ENCODE results near the gene YTHDF2. TPM values are rescaled to one million over a fixed set of nuclear protein-coding genes. Genes with fewer than 3 reads are reported as not detected.
"Not testable (repeated sequence)": the region's sequence is repeated elsewhere in the genome, so short reads cannot be mapped to it uniquely, and the experiment has no call there.

The YTHDF2 gene
- total RNA-seq, 1 donor from 2014 or later = 55.9 TPM

DNA sequence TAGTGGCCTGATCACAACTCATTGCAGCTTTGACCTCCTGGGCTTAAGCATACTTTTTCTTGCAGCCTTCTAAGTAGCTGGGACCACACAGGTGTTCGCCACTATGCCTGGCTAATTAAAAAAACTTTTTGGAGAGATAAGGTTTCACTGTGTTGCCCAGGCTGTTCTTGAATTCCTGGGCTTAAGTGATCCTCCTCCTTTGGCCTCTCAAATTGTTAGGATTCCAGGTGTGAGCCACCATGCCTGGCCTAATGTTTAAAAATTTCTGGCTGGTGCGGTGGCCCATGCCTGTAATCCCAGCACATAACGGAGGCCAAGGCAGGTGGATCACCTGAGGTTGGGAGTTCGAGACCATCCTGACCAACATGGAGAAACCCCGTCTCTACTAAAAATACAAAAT lies 24.4 kb downstream of the YTHDF2 start:
- no peak for DNase-seq

DNA sequence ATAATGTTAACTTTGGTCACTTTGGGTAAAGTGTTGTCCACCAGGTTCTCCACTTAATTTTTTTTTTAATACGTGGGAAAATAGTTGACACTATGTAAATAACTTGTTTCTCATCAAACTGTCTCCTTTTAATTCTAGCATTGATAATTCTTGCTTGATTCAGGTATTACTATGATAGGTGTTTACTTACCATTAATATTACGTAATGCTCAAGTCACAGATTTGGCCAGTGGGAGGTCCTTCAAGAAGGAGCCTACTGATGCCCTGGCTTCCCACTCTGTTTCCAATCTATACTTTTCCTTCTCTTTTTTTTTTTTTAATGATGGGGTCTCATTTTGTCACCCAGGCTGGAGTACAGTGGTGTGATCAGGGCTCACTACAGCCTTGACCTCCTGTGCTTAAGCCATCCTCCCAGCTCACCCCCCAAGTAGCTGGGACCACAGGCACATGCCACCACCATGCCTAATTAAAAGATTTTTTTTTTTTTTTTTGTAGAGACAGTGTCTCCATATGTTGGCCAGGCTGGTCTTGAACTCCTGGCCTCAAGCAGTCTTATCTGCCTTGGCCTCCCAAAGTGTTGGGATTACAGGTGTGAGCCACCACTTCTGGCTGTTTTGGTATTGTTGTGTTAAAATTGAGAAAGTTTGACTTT lies 29.9 kb downstream of the YTHDF2 start:
- no peak for DNase-seq

DNA sequence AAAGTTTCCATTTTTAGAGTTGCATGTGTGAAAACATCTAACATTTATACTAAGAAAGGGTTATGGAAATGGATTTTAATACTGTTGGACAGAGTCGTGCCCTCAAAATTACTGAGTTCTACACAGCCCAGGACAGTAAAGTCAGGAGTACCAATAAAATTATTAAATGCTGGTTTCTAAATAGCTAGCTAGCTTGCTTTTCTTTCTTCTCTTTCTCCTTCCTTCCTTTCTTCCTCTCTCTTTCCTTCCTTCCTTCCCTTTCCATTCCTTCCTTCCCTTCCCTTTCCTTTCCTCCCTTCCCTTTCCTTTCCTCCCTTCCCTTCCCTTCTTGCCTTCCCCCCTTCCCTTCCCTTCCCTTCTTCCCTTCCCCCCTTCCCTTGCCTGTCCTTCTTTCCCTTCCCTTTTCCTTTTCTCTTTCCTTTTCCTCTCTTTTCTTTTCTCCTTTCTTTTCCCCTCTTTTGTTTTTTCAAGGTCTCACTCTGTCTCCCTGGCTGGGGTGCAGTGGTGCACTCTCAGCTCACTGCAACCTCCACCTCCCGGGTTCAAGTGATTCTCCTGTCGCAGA lies 33.9 kb downstream of the YTHDF2 start:
- no peak for DNase-seq

DNA sequence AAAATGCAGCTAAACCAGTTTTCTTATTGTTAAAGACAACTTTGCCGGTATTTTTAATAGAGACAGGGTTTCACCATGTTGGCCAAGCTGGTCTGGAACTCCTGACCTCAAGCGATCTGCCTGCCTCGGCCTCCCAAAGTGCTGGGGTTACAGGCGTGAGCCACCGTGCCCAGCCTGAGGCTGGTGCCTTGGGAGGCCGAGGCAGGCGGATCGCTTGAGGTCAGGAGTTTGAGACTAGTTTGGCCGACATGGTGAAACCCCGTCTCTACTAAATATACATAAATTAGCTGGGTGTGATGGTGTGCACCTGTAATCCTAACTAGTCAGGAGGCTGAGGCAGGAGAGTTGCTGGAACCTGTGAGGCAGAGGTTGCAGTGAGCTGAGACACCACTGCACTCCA lies 35.2 kb downstream of the YTHDF2 start:
- not testable (repeated sequence) for DNase-seq

DNA sequence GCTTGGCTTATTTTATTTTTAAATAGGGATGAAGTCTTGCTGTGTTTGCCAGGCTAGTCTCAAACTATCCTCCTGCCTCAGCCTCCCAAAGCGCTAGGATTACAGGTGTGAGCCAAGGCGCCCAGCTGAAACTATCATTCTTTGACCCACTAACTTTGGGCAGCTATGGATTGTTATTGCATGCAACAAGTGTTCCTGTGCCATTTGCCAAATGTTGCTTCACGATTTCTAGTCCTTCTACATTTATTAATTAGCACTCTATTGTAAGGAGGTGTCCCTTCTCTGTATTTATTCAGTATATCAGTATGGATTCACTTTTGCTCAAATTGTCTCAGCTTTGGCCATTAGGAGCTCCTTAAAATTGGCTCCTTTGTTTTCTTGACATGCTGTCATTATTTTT lies 36.4 kb downstream of the YTHDF2 start:
- DNase-seq = no peak

DNA sequence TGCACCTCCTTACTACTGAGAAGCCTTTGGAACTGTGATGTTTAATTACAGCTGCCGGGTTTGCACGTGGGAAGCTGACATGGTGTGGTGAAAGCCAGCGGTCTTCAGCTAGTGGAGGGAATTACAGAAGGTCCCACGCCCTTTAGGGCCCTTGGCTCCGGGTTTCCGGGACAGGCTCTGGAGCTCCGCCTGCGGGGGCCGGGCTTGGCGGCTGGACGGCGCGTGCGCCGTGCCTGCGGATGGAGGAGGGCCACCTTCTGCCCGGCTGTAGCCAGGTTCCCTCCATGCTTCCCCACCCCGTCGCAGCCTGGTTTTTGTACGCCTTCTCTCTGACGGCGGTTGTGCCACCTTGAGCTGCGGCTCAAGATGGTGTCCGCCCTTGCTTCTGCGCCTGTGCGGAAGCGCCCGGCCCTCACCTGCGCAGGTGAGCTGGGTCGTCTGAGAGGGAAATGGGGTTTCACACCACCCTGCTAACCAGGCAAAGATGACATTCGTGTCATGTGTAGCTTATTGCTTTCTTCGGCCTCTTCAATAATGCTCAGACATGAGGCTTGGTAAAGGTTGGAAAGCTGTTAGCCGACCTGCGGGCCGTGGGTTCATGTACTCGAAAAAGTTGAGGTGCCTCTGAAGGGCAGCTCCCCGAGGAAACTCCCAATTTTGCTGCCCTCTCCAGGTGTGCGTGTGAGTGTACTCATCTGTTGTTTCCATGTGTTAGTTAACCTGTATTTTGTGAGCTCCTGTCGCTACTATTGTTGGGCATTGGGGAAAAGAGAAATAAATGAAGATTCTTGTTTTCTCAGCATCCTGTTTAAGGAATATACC lies 38.6 kb downstream of the YTHDF2 start:
- peak; percentile 28 for DNase-seq

DNA sequence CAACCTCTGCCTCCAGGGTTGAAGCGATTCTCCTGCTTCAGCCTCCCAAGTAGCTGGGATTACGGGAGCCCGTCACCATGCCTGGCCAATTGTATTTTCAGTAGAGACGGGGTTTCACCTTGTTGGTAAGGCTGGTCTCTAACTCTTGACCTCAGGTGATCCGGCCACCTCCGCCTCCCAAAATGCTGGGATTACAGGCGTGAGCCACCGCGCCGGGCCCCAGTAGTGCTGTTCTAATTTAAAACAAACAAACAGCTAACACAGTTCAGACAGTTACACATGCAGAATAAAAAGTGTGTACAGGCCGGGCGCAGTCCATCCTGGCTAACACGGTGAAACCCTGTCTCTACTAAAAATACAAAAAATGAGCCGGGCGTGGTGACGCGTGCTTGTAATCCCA lies 39.6 kb downstream of the YTHDF2 start:
- no peak for DNase-seq

DNA sequence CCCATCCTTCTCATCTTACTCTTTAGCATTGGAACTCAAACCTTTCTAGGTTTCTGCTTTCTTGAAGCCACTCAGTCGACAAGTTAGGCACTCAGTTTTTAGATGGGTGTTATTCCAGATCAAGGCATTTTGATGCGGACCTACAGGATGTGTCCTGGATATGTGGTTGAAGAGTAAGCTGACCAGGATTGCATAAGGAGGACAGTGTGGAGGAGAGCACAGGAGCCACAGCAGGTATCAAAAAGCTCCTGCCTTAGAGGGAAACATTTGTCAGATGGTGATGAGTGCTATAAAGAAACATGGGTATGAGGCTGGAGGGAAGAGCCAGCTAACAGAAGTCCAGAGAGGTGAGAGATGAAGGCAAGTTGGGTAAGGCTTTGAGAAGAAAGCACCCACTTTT lies 41.3 kb downstream of the YTHDF2 start:
- no peak for DNase-seq

DNA sequence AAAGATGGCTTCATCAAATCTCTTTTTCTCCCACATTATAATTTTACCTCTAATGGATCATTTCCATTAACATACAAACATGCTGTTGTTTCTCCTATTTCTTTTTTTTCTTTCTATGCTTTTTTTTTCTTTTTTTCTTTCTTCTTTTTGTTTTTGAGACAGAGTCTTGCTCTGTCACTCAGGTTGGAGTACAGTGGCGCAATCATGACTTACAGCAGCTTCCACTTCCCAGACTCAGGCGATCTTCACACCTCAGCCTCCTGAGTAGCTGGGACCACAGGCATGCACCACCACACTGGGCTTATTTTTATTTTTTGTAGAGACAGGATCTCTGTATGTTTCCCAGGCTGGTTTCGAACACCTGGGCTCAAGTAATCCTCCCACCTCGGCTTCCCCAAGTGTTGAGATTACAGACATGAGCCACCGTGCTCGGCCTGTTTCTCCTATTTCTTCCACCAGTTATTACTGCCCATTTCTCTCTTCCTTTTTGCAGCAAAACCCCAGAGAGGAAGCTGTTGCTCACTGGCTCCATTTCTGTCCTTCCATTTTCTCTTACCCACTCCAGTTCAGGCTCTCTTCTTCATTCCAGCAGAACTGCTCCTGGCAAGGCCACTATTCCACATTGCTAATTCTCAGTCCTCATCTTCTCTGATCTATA lies 43.1 kb downstream of the YTHDF2 start:
- DNase-seq = no peak

DNA sequence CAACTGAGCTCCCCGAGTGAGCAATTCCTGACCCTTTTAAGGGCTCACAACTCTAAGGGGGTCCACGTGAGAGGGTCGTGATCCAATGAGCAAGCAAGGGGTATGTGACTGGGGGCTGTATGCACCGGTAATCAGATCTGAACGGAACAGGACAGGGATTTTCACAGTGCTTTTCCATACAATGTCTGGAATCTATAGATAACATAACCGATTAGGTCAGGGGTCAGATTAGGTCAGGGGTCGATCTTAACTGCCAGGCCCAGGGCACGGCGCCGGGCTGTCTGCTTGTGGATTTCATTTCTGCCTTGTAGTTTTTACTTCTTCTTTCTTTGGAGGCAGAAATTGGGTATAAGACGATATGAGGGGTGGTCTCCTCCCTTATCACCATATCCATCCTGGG lies 44.6 kb downstream of the YTHDF2 start:
- DNase-seq = no peak

DNA sequence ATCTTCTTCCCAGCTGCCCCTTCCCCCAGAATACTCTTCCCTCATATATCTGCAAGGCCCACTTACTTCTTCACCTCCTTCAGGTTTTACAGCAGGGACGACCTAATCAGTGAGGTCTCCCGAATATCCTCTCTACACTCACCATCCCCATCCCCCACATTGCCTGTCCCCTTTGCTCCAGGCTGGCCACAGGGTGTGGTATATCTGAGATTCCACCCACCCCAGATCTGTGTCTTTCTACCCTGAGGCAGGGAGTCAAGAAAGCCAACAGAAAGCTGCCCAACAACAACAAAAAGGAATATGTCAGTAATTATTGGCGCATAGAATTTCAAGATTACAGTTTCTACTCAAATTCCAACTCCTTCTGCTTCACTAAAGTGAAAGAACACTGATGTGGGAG lies 45.3 kb downstream of the YTHDF2 start:
- no peak for DNase-seq

DNA sequence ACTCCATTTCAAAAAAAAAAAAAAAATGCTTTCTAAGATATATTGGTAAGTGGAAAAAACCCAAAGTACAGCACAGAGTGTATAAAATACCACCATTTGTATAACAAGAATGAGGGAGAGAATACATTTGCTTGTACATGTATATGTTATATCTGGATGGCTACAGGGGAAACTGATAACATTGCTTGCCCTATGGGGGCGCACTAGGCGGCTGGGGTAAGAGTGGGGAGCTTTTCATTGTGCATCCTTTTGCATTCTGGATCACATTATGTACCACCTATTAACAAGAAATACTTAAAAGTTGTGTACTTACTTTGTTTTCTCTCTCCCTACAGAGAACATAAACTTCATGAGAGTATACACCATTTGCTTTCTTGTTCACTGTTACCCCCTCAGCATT lies 46.6 kb downstream of the YTHDF2 start:
- DNase-seq = no peak

DNA sequence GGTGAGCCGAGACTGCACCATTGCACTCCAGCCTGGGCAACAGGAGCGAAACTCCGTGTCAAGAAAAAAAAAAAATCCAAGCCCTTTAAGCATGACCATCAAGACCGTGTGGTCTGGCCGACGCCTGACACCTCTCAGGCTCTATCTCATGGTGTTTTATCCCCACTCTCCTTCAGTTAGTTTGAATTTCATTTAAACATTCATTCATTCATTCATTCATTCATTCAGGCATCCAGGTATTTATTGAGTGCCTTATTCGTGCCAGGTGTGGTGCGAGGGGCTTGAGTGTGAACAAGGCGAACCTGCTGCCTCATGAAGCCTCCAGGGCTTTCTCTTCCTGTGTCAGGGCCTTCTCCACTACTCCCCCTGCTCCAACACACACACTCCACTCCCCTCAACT lies 52.7 kb downstream of the YTHDF2 start:
- DNase-seq = no peak

DNA sequence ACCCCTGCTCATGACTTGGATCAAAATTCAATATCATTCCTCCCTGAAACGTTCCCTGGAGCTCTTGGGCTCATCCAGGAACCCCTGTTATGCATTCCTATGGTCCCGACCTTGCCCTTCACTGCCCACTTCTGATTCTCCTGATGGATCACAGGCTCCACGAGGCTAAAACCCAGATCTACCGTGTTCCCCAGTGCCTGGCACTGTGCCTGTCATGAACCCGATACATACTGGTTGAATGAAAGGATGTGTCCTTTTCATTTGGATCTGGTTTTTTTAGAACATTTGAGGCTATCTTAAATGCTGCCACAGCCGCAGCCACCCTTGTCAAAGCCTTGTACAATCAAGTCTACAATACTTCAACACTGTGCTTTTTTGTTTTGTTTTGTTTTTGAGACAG lies 53.1 kb downstream of the YTHDF2 start:
- no peak for DNase-seq

DNA sequence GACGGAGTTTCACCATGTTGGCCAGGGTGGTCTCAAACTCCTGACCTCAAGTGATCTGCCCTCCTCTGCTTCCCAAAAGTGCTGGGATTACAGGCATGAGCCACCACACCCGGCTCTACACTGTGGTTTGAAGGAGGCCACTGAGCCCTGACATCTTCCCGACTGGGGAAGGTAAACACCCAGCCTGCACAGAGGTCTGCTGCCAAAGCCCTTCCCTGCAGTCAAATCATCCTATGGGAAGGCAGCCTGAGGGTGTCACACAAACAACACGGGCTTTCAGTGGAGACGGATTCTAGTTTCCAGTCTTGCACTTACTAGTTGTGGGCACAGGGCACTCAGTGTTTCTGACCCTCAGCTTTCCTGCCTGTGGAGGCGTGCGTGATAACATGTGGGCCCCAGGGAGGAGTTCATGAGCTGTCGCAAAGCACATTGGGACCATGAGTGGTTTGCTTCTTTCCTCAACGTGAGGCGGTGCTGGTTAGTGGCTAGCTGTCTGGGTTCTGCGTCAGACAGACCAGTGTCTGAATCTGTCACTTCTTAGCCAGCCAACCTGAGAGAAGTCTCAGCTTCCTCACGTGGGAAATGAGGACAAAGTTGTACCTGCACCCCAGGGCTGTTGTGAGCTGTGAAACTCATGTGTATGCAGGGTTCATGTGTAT lies 53.8 kb downstream of the YTHDF2 start:
- no peak for DNase-seq

DNA sequence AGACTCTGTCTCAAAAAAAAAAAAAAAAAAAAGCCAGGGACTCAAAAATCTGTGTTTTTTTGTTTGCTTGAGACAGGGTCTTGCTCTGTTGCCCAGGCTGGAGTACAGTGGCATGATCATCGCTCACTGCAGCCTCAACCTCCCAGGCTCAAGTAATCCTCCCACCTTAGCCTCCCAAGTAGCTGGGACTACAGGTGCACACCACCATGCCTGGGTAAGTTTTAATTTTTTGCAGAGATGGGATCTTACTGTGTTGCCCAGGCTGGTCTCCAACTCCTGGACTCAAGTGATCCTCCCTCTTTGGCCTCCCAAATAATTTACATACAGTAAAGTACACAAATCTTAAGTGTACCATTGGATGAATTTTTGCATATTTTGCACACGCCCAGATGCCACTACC lies 55.2 kb downstream of the YTHDF2 start:
- DNase-seq = not testable (repeated sequence)

DNA sequence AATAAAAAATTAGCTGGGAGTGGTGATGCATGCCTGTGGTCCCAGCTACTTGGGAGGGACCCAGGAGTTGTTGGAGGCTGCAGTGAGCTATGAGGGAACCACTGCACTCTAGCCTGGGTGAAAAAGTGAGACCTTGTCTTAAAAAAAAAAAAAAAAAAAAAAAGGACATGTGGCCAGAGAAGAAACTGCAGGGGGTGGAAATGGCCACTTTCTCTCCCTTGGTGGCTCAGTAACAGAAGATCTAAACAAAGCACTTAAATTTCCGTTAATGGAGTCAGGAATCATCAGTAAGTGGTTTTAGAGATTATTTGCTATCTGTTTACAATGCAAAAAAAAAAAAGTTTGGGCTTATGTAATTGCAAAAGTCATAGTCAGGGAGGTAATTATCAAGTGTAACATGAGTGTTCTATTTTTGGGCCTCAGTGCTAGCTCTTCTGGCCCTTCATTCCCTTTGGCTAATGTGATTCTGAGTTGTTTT lies 55.9 kb downstream of the YTHDF2 start:
- no peak for DNase-seq

DNA sequence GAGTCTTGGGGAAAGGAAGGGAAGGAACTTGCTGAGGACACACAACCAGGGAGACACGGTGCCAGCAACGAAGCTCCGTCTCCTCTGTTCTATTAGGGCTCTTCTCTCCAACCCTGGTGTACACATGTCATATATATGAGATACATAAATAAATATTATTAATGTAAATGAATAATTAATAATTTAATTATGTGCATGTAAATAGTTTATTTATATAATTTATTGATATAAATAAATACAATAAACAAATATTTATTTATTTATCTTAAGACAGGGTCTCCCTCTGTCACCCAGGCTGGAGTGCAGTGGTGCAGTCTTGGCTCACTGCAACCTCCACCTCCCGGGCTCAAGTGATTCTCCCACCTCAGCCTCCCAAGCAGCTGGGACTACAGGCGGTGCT lies 57.8 kb downstream of the YTHDF2 start:
- not testable (repeated sequence) for DNase-seq

DNA sequence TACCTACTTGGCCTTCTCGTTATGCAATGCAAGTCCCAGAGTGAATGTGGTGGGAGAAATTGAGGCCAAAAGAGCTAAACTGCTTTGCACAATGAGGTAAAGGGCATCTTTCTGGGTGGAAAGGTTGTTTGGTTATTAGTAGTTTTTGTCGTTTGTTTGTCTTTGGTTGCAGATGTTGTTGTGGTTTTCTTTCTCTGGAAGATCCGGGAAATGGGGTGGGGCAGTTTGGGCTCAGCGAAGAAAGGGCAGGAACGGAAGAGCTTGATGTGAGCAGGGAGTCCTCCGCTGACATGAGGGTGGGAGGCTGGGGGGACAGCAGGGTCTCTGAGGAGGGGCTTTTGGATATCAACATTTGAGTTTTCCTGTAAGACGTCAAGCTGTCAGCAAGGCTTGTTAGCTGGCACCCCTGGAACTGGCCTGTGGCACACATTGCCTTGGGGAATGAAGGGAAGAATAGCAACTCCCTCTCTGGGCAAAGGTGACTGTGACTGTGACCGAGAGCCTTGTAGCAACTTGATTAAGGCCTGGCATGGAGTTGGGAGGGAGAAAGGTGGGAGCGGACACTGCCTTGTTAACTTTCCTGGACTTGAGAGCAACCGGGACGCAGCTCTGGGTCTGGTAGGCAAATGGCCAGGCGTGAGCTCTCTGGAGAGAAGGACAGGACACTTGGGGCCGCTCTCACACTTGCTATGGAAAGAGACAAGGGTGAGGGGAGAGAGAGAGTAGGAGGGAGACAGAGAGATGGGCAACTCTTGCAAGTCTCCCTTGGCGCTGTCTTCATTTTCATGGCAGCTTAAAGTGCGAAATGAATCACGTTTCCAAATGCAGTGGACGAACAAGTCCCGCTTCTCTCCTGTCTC lies 59.8 kb downstream of the YTHDF2 start:
- no peak for DNase-seq

DNA sequence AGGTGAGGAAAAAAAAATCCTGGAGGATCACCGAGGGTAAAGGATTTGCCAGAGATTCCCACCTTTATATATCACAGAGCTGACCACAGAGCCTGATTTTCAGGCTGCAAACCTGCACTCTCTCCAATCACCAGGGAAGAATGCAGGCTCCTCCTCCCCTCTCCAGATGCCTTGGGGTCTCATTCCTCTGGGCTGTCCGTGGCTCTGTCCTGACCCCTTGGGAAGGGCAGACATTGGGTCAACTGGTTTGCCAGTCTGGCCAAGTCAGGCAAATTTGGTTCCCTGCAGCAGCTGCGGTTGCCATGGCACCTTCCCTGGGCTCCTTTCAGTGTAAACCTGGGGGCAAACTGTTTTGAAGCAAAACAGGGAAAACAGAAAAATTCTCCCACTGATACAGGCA lies 63.6 kb downstream of the YTHDF2 start:
- DNase-seq = no peak

DNA sequence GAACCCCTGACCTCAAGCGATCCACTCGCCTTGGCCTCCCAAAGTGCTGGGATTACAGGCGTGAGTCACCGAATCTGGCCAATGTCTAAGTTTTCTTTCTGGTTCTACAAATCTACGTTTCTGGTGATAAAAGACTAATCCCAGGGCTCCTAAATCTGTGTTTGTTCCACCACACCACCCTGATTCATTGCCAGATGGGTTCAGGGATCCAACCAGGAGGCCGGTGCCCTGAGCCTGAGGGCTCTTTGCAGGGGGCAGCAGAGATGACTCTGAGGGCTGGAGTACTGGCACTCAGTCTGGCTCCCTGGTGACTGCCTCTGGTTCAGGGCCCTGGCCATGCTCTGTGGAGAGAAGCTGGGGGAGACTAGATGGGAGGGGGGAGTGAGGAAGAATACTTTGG lies 64.7 kb downstream of the YTHDF2 start:
- no peak for DNase-seq

DNA sequence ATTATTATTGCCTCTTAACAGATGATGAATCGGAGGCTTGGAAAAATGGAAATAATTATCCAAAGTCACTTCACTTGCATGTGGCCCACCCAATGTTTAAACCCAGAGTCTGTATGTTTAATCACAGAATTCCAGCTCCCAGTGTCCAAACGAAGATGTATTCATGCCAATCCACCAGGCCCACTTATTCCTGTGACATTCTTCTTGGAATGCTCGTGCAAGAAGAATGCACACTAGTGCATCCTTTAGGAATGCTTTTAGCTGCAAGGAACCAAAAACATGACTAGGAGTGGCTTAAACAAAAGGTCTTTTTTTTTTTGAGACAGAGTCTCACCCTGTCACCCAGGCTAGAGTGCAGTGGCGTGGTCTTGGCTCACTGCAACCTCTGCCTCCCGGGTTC lies 66.3 kb downstream of the YTHDF2 start:
- no peak for DNase-seq
